22Rv1 (cell line): ENCODE results near the gene APEX2.

Experiments
- H3K27ac ChIP-seq: fragments of 450-650 bp; 2 replicates; pipeline ENCODE4 v1.5.1; 2017
- ZFX ChIP-seq: fragments of 450-650 bp; IDR thresholded peaks from 2 replicates; pipeline ENCODE4 v1.6.1; 2017; ENCODE audit warnings: antibody characterized with exemption, borderline replicate concordance
- TF ChIP-seq, protein P1 (sequence below): fragments of 450-650 bp; IDR thresholded peaks from 2 replicates; pipeline ENCODE4 v1.5.1; 2017; ENCODE audit warnings: mild to moderate bottlenecking

Gene APEX2

GRCh38 chrX:55014897-55015299 is 14.7 kb downstream of the APEX2 start:
- TF ChIP-seq, protein P1, sequence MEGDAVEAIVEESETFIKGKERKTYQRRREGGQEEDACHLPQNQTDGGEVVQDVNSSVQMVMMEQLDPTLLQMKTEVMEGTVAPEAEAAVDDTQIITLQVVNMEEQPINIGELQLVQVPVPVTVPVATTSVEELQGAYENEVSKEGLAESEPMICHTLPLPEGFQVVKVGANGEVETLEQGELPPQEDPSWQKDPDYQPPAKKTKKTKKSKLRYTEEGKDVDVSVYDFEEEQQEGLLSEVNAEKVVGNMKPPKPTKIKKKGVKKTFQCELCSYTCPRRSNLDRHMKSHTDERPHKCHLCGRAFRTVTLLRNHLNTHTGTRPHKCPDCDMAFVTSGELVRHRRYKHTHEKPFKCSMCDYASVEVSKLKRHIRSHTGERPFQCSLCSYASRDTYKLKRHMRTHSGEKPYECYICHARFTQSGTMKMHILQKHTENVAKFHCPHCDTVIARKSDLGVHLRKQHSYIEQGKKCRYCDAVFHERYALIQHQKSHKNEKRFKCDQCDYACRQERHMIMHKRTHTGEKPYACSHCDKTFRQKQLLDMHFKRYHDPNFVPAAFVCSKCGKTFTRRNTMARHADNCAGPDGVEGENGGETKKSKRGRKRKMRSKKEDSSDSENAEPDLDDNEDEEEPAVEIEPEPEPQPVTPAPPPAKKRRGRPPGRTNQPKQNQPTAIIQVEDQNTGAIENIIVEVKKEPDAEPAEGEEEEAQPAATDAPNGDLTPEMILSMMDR, result no peak
- no peak for TF ChIP-seq ZFX
- no peak overlapping the region for H3K27ac ChIP-seq

DNA sequence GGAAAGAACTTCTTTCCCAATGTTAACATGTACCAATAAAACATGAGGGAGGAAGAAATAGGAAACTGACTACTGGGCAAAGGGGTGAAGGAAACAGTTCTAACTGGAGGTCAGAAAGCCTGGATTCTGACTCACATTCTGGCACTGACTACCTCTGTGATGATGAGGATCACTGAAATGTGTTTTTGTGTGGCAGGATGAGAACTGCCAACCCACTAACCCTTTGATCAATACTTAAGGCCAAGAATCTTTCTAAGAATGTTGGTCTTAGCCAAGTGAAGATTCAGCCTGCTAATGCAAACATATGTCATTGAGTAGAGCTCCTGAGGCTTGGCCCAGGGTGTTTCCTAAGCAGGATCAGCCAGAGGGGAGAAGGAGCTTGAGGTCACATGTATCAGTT is 26.0 kb downstream of the APEX2 start:
- TF ChIP-seq ZFX, result no peak
- TF ChIP-seq, protein P1, result no peak

DNA sequence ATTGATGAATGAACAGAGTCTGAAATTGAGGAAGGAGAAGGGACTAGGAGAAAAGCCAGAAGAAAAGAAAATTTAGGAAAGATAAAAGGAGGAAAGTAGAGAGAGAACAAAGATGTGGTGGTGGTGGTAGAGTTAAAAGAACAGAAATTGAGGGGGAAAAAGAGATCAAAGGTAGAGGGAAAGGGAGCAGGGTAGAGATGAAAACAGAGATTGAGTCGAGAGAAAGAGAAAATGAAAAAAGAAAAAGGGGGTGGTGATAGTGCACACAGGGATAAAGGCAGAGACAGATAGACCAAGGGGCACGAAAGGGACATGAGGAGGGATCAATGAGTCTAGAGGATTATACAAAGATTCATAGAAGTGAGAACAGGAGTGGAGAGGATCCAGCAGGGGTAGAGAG is 26.7 kb downstream of the APEX2 start:
- TF ChIP-seq, protein P1, result no peak
- TF ChIP-seq ZFX, result no peak
- H3K27ac ChIP-seq, result no peak overlapping the region

More for the DNA sequence above, 26.0 kb downstream of the APEX2 start:
- no peak overlapping the region for H3K27ac ChIP-seq

DNA sequence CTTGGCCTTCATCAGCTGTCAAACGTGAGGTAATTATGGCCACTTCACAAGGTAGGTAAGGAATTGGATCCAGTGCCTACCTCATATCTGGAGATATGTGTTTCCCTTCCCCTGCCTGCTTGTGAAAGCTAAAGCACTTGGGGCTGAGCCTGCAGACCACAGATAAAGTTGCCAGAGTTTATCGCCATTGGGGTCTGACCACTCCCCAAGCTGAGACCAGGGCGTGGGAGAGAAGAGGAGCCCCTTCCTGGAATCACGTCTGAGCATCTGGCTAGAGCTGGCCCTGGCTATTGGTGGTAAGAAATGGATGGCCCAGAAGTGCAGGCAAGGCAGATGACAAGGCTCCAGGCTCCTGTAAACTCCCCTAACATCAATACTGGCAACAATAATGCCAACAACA is 27.9 kb downstream of the APEX2 start:
- no peak for TF ChIP-seq ZFX
- TF ChIP-seq, protein P1, result no peak
- H3K27ac ChIP-seq, result no peak overlapping the region

GRCh38 chrX:55028611-55029010 is 28.4 kb downstream of the APEX2 start:
- TF ChIP-seq, protein P1, result no peak
- TF ChIP-seq ZFX, result no peak
- no peak overlapping the region for H3K27ac ChIP-seq

DNA sequence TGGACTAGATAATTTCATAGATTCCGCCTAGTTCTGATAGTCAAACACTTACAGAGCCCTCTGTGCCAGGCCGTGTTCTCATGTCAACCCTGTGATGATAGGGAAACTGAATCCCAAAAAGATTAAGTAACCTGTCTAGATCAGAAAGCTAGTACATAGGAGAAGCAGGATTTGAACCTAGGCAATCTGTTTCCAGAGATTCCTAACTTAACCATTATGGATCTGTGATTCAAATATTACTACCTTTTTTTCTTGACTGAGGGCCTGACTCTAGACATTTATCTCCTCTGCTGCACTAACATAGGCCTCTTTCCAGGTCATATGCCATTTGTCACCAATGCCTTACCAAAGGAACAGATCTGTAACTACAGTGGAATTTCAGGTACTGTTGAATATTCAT is 29.1 kb downstream of the APEX2 start:
- no peak overlapping the region for H3K27ac ChIP-seq
- no peak for TF ChIP-seq ZFX

DNA sequence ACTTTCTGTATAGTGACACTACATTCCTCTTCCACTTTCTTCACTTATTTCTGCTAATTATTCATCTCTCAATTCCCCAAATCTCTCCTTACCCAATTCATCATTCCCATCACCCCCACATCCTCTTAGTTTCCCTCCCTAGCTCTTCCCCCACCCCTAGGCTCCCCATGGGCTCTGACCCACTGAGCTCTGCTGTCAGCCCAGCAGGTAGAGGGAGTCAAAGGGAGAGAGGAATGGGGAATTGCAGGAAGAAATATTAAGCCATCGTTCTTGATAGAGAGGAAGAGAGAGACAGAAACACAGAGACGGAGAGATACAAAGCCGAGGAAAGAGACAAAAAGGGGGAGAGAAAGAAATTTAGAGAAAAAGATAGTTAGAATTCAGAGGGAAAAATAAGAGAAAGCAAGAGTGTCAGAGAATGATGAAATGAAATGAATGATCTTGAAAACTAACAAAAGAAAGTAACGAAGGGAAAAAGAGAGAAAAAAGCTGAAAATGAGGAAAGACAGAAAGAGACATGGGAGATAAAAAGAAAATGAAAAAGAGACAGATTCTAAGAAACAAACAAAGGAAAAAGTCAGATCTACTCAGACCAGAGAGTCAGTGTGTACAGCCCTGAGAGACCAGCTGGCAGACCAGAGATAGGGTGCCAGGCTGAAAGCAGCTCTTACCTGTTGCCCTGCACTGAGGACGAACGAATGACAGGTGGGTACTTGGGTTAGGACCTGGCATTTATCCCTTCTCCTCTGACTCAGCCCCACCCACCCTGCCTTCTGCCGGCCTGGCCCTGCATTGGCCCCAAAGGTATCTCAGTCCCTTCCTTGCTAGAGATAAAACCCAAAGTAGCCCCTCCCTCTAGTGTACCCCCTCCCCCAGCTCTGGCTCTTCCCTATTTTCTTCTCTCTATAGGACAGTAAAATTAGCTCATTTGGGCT is 30.4 kb downstream of the APEX2 start, which contains the start of gene ALAS2:
ALAS2 (minus strand) TSS at position 707 of the 935 bp plus-strand sequence. CDS start 4,977 bp downstream, outside the sequence.
- no peak within 1 kb of the TSS for H3K27ac ChIP-seq
- no peak for TF ChIP-seq ZFX
- TF ChIP-seq, protein P1, result no peak
